Activated naive CD8-positive, alpha-beta T cell treated with anti-CD3 and anti-CD28 coated beads, Interleukin-2, amount 10 ng/mL, durations not matched to agents 7 days and 5 days (primary cell): ENCODE measurements around the gene SLC6A19. TPM values are rescaled to one million over a fixed set of nuclear protein-coding genes. Genes with fewer than 3 reads are reported as not detected.

ENCODE experiments used
- ATAC-seq: fragments of 150-1000 bp; cut with Tn5 transposase; one replicate; pipeline ENCODE4 v1.10.0; 2021; ENCODE audit warnings: low read depth, moderate library complexity
- POLR2A ChIA-PET: fragments of 350-600 bp; sonication (Branson Sonifier 250); formaldehyde crosslinking; loops from one replicate; lab custom pipeline; 2021; ENCODE audit warnings: antibody characterized with exemption; lab: Charles Lee
- DNase-seq: peaks from one replicate; pipeline ENCODE4 v3.0.0; 2021
- H3K27ac Mint-ChIP-seq: one replicate; pipeline ENCODE4 v1.8.0; 2022; ENCODE audit warnings: mild to moderate bottlenecking, mixed read lengths
- H3K27me3 Mint-ChIP-seq: one replicate; pipeline ENCODE4 v1.8.0; 2022; ENCODE audit warnings: mild to moderate bottlenecking, moderate library complexity, mixed read lengths
- H3K36me3 Mint-ChIP-seq: one replicate; pipeline ENCODE4 v1.8.0; 2021; ENCODE audit warnings: mild to moderate bottlenecking, mixed read lengths
- H3K4me1 Mint-ChIP-seq: one replicate; pipeline ENCODE4 v1.8.0; 2021; ENCODE audit warnings: mixed read lengths
- H3K4me3 Mint-ChIP-seq: one replicate; pipeline ENCODE4 v1.8.0; 2022; ENCODE audit warnings: mild to moderate bottlenecking, moderate library complexity, mixed read lengths
- H3K9me3 Mint-ChIP-seq: one replicate; pipeline ENCODE4 v1.8.0; 2021; ENCODE audit warnings: mixed read lengths
- total RNA-seq, 2 experiments: library from RNA; stranded (reverse); gene quantifications; one replicate each; pipeline ENCODE4 v1.2.3, GENCODE V29; 2021

SLC6A19 gene
- total RNA-seq, 2 experiments from 2014 or later = not detected

- Mint-ChIP-seq H3K4me3 (no peak overlapping the region), H3K36me3 (no peaks in the 10 kb centered on the region), H3K4me1 (no peaks in the 10 kb centered on the region), H3K27ac (no peak overlapping the region), H3K27me3 (peaks cover 26% of the 10 kb centered on the region), H3K9me3 (no peaks in the 10 kb centered on the region)
- DNase-seq (no peak), ATAC-seq (no peak)
- POLR2A ChIA-PET = no interaction called here
Observed at GRCh38 chr5:1161108-1161832, 40.1 kb upstream of the SLC6A19 start.

- no peak for DNase-seq
- Mint-ChIP-seq H3K27ac (no peak overlapping the region), H3K27me3 (peaks cover 26% of the 10 kb centered on the region), H3K4me3 (no peak overlapping the region), H3K9me3 (no peaks in the 10 kb centered on the region), H3K4me1 (no peaks in the 10 kb centered on the region), H3K36me3 (no peaks in the 10 kb centered on the region)
- POLR2A ChIA-PET = no interaction called here
- no peak for ATAC-seq
Observed at GRCh38 chr5:1161833-1162229, 39.6 kb upstream of the SLC6A19 start.

- POLR2A ChIA-PET = no interaction called here
- H3K27me3 Mint-ChIP-seq = peaks cover 22% of the 10 kb centered on the region
- no peak for ATAC-seq
Observed at GRCh38 chr5:1162276-1162675, 39.1 kb upstream of the SLC6A19 start.

GRCh38 chr5:1162751-1163150, 38.6 kb upstream of the SLC6A19 start:
- Mint-ChIP-seq H3K4me1 (no peaks in the 10 kb centered on the region), H3K27ac (no peak overlapping the region), H3K4me3 (no peak overlapping the region), H3K36me3 (no peaks in the 10 kb centered on the region), H3K9me3 (no peaks in the 10 kb centered on the region), H3K27me3 (peaks cover 17% of the 10 kb centered on the region)
- no peak for DNase-seq
- POLR2A ChIA-PET = no interaction called here
- ATAC-seq = no peak

More at GRCh38 chr5:1162276-1162675, 39.1 kb upstream of the SLC6A19 start:
- no peaks in the 10 kb centered on the region for H3K9me3 Mint-ChIP-seq
- H3K36me3 Mint-ChIP-seq = no peaks in the 10 kb centered on the region
- no peaks in the 10 kb centered on the region for H3K4me1 Mint-ChIP-seq
- H3K4me3 Mint-ChIP-seq = no peak overlapping the region
- no peak overlapping the region for H3K27ac Mint-ChIP-seq
- no peak for DNase-seq

- peaks cover 16% of the 10 kb centered on the region for H3K27me3 Mint-ChIP-seq
- H3K9me3 Mint-ChIP-seq = no peaks in the 10 kb centered on the region
- ATAC-seq (no peak), DNase-seq (no peak)
- H3K27ac Mint-ChIP-seq = no peak overlapping the region
- POLR2A ChIA-PET = no interaction called here
- no peak overlapping the region for H3K4me3 Mint-ChIP-seq
- H3K4me1 Mint-ChIP-seq = peaks cover 5% of the 10 kb centered on the region
- H3K36me3 Mint-ChIP-seq = no peaks in the 10 kb centered on the region
Observed at GRCh38 chr5:1163366-1163765, 38.0 kb upstream of the SLC6A19 start.

GRCh38 chr5:1163879-1164278, 37.5 kb upstream of the SLC6A19 start:
- ATAC-seq (no peak), DNase-seq (no peak)
- no peak overlapping the region for H3K27ac Mint-ChIP-seq
- peaks cover 12% of the 10 kb centered on the region for H3K27me3 Mint-ChIP-seq
- H3K36me3 Mint-ChIP-seq = no peaks in the 10 kb centered on the region
- H3K9me3 Mint-ChIP-seq = no peaks in the 10 kb centered on the region
- POLR2A ChIA-PET = no interaction called here
- no peak overlapping the region for H3K4me3 Mint-ChIP-seq
- H3K4me1 Mint-ChIP-seq = peaks cover 5% of the 10 kb centered on the region

- POLR2A ChIA-PET = no interaction called here
- Mint-ChIP-seq H3K27ac (no peak overlapping the region), H3K36me3 (no peaks in the 10 kb centered on the region), H3K9me3 (no peaks in the 10 kb centered on the region), H3K27me3 (peaks cover 9% of the 10 kb centered on the region), H3K4me3 (no peak overlapping the region), H3K4me1 (peaks cover 5% of the 10 kb centered on the region)
- DNase-seq (no peak), ATAC-seq (no peak)
Observed at GRCh38 chr5:1164696-1165630, 36.4 kb upstream of the SLC6A19 start.

GRCh38 chr5:1165864-1166263, 35.5 kb upstream of the SLC6A19 start:
- POLR2A ChIA-PET = no interaction called here
- DNase-seq (no peak), ATAC-seq (no peak)
- Mint-ChIP-seq H3K9me3 (no peaks in the 10 kb centered on the region), H3K4me3 (no peak overlapping the region), H3K36me3 (no peaks in the 10 kb centered on the region), H3K27me3 (peaks cover 7% of the 10 kb centered on the region), H3K4me1 (peaks cover 5% of the 10 kb centered on the region), H3K27ac (no peak overlapping the region)

- DNase-seq = no peak
- ATAC-seq = no peak
- H3K36me3 Mint-ChIP-seq = no peaks in the 10 kb centered on the region
- H3K9me3 Mint-ChIP-seq = no peaks in the 10 kb centered on the region
- peaks cover 5% of the 10 kb centered on the region for H3K4me1 Mint-ChIP-seq
- H3K4me3 Mint-ChIP-seq = no peak overlapping the region
- peaks cover 7% of the 10 kb centered on the region for H3K27me3 Mint-ChIP-seq
- POLR2A ChIA-PET = interaction anchor here (0.7 kb wide), 1 partner anchor 71 kb away, joined by 4 read pairs; no protein-coding TSS in a partner anchor
- H3K27ac Mint-ChIP-seq = no peak overlapping the region
Observed at GRCh38 chr5:1166370-1166769, 35.0 kb upstream of the SLC6A19 start.

- DNase-seq (no peak), ATAC-seq (no peak)
- H3K4me3 Mint-ChIP-seq = no peak overlapping the region
- POLR2A ChIA-PET = no interaction called here
- H3K4me1 Mint-ChIP-seq = peaks cover 5% of the 10 kb centered on the region
- no peaks in the 10 kb centered on the region for H3K9me3 Mint-ChIP-seq
- H3K36me3 Mint-ChIP-seq = no peaks in the 10 kb centered on the region
- no peak overlapping the region for H3K27ac Mint-ChIP-seq
- H3K27me3 Mint-ChIP-seq = peaks cover 7% of the 10 kb centered on the region
Observed at GRCh38 chr5:1167361-1167727, 34.1 kb upstream of the SLC6A19 start.

GRCh38 chr5:1167728-1168709, 33.4 kb upstream of the SLC6A19 start:
- H3K9me3 Mint-ChIP-seq = no peaks in the 10 kb centered on the region
- peak overlapping the region; percentile 72 for H3K4me3 Mint-ChIP-seq
- peak; percentile 66 for DNase-seq
- H3K4me1 Mint-ChIP-seq = peaks cover 7% of the 10 kb centered on the region
- POLR2A ChIA-PET = no interaction called here
- H3K27ac Mint-ChIP-seq = no peak overlapping the region
- peaks cover 7% of the 10 kb centered on the region for H3K27me3 Mint-ChIP-seq
- H3K36me3 Mint-ChIP-seq = no peaks in the 10 kb centered on the region
- peak; percentile 75 for ATAC-seq

GRCh38 chr5:1168796-1169195, 32.6 kb upstream of the SLC6A19 start:
- peaks cover 7% of the 10 kb centered on the region for H3K27me3 Mint-ChIP-seq
- no peak for DNase-seq
- H3K36me3 Mint-ChIP-seq = no peaks in the 10 kb centered on the region
- no peak for ATAC-seq
- peaks cover 10% of the 10 kb centered on the region for H3K4me1 Mint-ChIP-seq
- H3K9me3 Mint-ChIP-seq = no peaks in the 10 kb centered on the region
- no peak overlapping the region for H3K4me3 Mint-ChIP-seq
- H3K27ac Mint-ChIP-seq = no peak overlapping the region
- POLR2A ChIA-PET = no interaction called here
